ENCODE data around the gene OR1J2. TPM values are rescaled to one million over a fixed set of nuclear protein-coding genes. Genes with fewer than 3 reads are reported as not detected.

Gene OR1J2
- total RNA-seq = not detected
- long read RNA-seq = 0 reads

GRCh38 chr9:122510502-122510901 is at the start of gene OR1J2:
Gene OR1J2 (plus strand): TSS chr9:122510802. CDS start chr9:122510802, 0 bp downstream.
- no peak for TF ChIP-seq CTCF (IDR thresholded peaks at IDR 0.05)
- H3K27ac ChIP-seq = no peak within 1 kb of the TSS
- intact Hi-C loops (cut with DNase I) = no loop called here
- DNase-seq (no peak), ATAC-seq (no peak)
- H3K36me3 ChIP-seq = no peaks in the 10 kb centered on the region
- no peaks in the 10 kb centered on the region for H3K27me3 ChIP-seq
- no peaks in the 10 kb centered on the region for H3K9me3 ChIP-seq
- no peaks in the 10 kb centered on the region for H3K4me1 ChIP-seq
- no peak within 1 kb of the TSS for H3K4me3 ChIP-seq

- no peak for TF ChIP-seq CTCF (IDR thresholded peaks at IDR 0.05)
- peaks cover 8% of the 10 kb centered on the region for H3K27me3 ChIP-seq
- no peaks in the 10 kb centered on the region for H3K9me3 ChIP-seq
- no peak overlapping the region for H3K27ac ChIP-seq
- H3K4me1 ChIP-seq = peaks cover 11% of the 10 kb centered on the region
- H3K4me3 ChIP-seq = peak overlapping the region; percentile 54
- ATAC-seq (peak; percentile 44), DNase-seq (no peak)
- H3K36me3 ChIP-seq = no peaks in the 10 kb centered on the region
- intact Hi-C loops (cut with DNase I) = loop anchor here (10.0 kb wide), 1 partner anchor 341 kb away; the partner anchor contains the start of gene OR1K1
These were observed 46.6 kb upstream of the OR1J2 start for GRCh38 chr9:122463828-122464632.

GRCh38 chr9:122464633-122465567 is 45.7 kb upstream of the OR1J2 start:
- Histone ChIP-seq H3K27me3 (peaks cover 8% of the 10 kb centered on the region), H3K36me3 (no peaks in the 10 kb centered on the region), H3K27ac (peak overlapping the region; percentile 40), H3K4me1 (peaks cover 11% of the 10 kb centered on the region), H3K9me3 (no peaks in the 10 kb centered on the region), H3K4me3 (peak overlapping the region; percentile 54)
- peak; percentile 95 for ATAC-seq
- peak; percentile 82 for TF ChIP-seq CTCF (IDR thresholded peaks at IDR 0.05)
- peak; percentile 67 for DNase-seq
- intact Hi-C loops (cut with DNase I) = loop anchor here (10.0 kb wide), 1 partner anchor 340 kb away; the partner anchor contains the start of gene OR1K1

- intact Hi-C loops (cut with DNase I) = loop anchor here (10.0 kb wide), 1 partner anchor 338 kb away; the partner anchor contains the start of gene OR1K1
- Histone ChIP-seq H3K4me1 (peaks cover 11% of the 10 kb centered on the region), H3K27ac (no peak overlapping the region), H3K4me3 (no peak overlapping the region), H3K36me3 (no peaks in the 10 kb centered on the region), H3K9me3 (no peaks in the 10 kb centered on the region), H3K27me3 (peaks cover 6% of the 10 kb centered on the region)
- no peak for TF ChIP-seq CTCF (IDR thresholded peaks at IDR 0.05)
- no peak for ATAC-seq
- no peak for DNase-seq
These were observed 44.1 kb upstream of the OR1J2 start for GRCh38 chr9:122466456-122466855.

GRCh38 chr9:122468735-122469134 is 41.9 kb upstream of the OR1J2 start:
- no peak for TF ChIP-seq CTCF (IDR thresholded peaks at IDR 0.05)
- peaks cover 11% of the 10 kb centered on the region for H3K4me1 ChIP-seq
- intact Hi-C loops (cut with DNase I) = loop anchor here (10.0 kb wide), 1 partner anchor 336 kb away; the partner anchor contains the start of gene OR1K1
- H3K27me3 ChIP-seq = no peaks in the 10 kb centered on the region
- no peak overlapping the region for H3K27ac ChIP-seq
- no peak for ATAC-seq
- H3K9me3 ChIP-seq = no peaks in the 10 kb centered on the region
- DNase-seq = no peak
- no peaks in the 10 kb centered on the region for H3K36me3 ChIP-seq
- H3K4me3 ChIP-seq = no peak overlapping the region

Data from upper lobe of right lung (tissue), 1 donor.